ENCODE measurements around the gene ELAVL1.

ELAVL1 gene

GRCh38 chr19:7976461-7976860 is 29.0 kb downstream of the ELAVL1 start:
- no peak for TF ChIP-seq POLR2A (IDR thresholded peaks at IDR 0.05; ENCODE audit: low read depth, low read length)
- no peak for TF ChIP-seq POU2F2 (IDR thresholded peaks at IDR 0.05; ENCODE audit: low read depth, low read length)
- no peak for FAIRE-seq
- DNase-seq (ENCODE audit: insufficient read length, low spot score) = no peak

- TF ChIP-seq POLR2A (IDR thresholded peaks at IDR 0.05; ENCODE audit: low read depth, low read length) = no peak
- no peak for TF ChIP-seq SPI1 (IDR thresholded peaks at IDR 0.05; ENCODE audit: low read depth, low read length)
- no peak for TF ChIP-seq TAF1 (IDR thresholded peaks at IDR 0.05; ENCODE audit: low read depth, low read length)
- no peak for TF ChIP-seq POLR2AphosphoS5 (IDR thresholded peaks at IDR 0.05; ENCODE audit: low read depth, low read length)
- TF ChIP-seq PAX5 (IDR thresholded peaks at IDR 0.05; ENCODE audit: insufficient read depth, low read length, severe bottlenecking) = no peak
- TF ChIP-seq POU2F2 (IDR thresholded peaks at IDR 0.05; ENCODE audit: low read depth, low read length) = no peak
- FAIRE-seq (no peak), DNase-seq (ENCODE audit: insufficient read length, low spot score) (no peak)
These were observed 30.4 kb downstream of the ELAVL1 start for GRCh38 chr19:7975037-7975436.

- DNase-seq (ENCODE audit: insufficient read length, low spot score) (no peak), FAIRE-seq (no peak)
- no peak for TF ChIP-seq PAX5 (IDR thresholded peaks at IDR 0.05; ENCODE audit: insufficient read depth, low read length, severe bottlenecking)
- no peak for TF ChIP-seq POLR2A (IDR thresholded peaks at IDR 0.05; ENCODE audit: low read depth, low read length)
- TF ChIP-seq POU2F2 (IDR thresholded peaks at IDR 0.05; ENCODE audit: low read depth, low read length) = no peak
- no peak for TF ChIP-seq SPI1 (IDR thresholded peaks at IDR 0.05; ENCODE audit: low read depth, low read length)
- TF ChIP-seq POLR2AphosphoS5 (IDR thresholded peaks at IDR 0.05; ENCODE audit: low read depth, low read length) = no peak
- no peak for TF ChIP-seq TAF1 (IDR thresholded peaks at IDR 0.05; ENCODE audit: low read depth, low read length)
These were observed 31.6 kb downstream of the ELAVL1 start for GRCh38 chr19:7973883-7974282.

- FAIRE-seq (no peak), DNase-seq (ENCODE audit: insufficient read length, low spot score) (no peak)
- TF ChIP-seq PAX5 (IDR thresholded peaks at IDR 0.05; ENCODE audit: insufficient read depth, low read length, severe bottlenecking) (no peak), SPI1 (IDR thresholded peaks at IDR 0.05; ENCODE audit: low read depth, low read length) (no peak), POLR2A (IDR thresholded peaks at IDR 0.05; ENCODE audit: low read depth, low read length) (no peak), POU2F2 (IDR thresholded peaks at IDR 0.05; ENCODE audit: low read depth, low read length) (no peak), POLR2AphosphoS5 (IDR thresholded peaks at IDR 0.05; ENCODE audit: low read depth, low read length) (no peak)
These were observed 33.6 kb downstream of the ELAVL1 start for GRCh38 chr19:7971553-7972520.

GRCh38 chr19:7970716-7971448 is 34.6 kb downstream of the ELAVL1 start:
- peak; percentile 81 for FAIRE-seq
- no peak for TF ChIP-seq POU2F2 (IDR thresholded peaks at IDR 0.05; ENCODE audit: low read depth, low read length)
- no peak for TF ChIP-seq TAF1 (IDR thresholded peaks at IDR 0.05; ENCODE audit: low read depth, low read length)
- TF ChIP-seq SPI1 (IDR thresholded peaks at IDR 0.05; ENCODE audit: low read depth, low read length) = no peak
- no peak for TF ChIP-seq PAX5 (IDR thresholded peaks at IDR 0.05; ENCODE audit: insufficient read depth, low read length, severe bottlenecking)
- peak; percentile 48 for DNase-seq (ENCODE audit: insufficient read length, low spot score)

- TF ChIP-seq PAX5 (IDR thresholded peaks at IDR 0.05; ENCODE audit: insufficient read depth, low read length, severe bottlenecking) = no peak
- no peak for TF ChIP-seq POU2F2 (IDR thresholded peaks at IDR 0.05; ENCODE audit: low read depth, low read length)
- no peak for TF ChIP-seq POLR2A (IDR thresholded peaks at IDR 0.05; ENCODE audit: low read depth, low read length)
- no peak for TF ChIP-seq POLR2AphosphoS5 (IDR thresholded peaks at IDR 0.05; ENCODE audit: low read depth, low read length)
- no peak for TF ChIP-seq SPI1 (IDR thresholded peaks at IDR 0.05; ENCODE audit: low read depth, low read length)
- TF ChIP-seq TAF1 (IDR thresholded peaks at IDR 0.05; ENCODE audit: low read depth, low read length) = no peak
- FAIRE-seq = no peak
- DNase-seq (ENCODE audit: insufficient read length, low spot score) = no peak
These were observed 35.9 kb downstream of the ELAVL1 start for GRCh38 chr19:7969555-7969939.

- no peak for TF ChIP-seq POU2F2 (IDR thresholded peaks at IDR 0.05; ENCODE audit: low read depth, low read length)
- TF ChIP-seq POLR2AphosphoS5 (IDR thresholded peaks at IDR 0.05; ENCODE audit: low read depth, low read length) = no peak
- TF ChIP-seq TAF1 (IDR thresholded peaks at IDR 0.05; ENCODE audit: low read depth, low read length) = no peak
- TF ChIP-seq POLR2A (IDR thresholded peaks at IDR 0.05; ENCODE audit: low read depth, low read length) = no peak
- TF ChIP-seq PAX5 (IDR thresholded peaks at IDR 0.05; ENCODE audit: insufficient read depth, low read length, severe bottlenecking) = no peak
- no peak for TF ChIP-seq SPI1 (IDR thresholded peaks at IDR 0.05; ENCODE audit: low read depth, low read length)
- DNase-seq (ENCODE audit: insufficient read length, low spot score) (no peak), FAIRE-seq (no peak)
These were observed 36.5 kb downstream of the ELAVL1 start for GRCh38 chr19:7968796-7969554.

GRCh38 chr19:7968008-7968795 is 37.2 kb downstream of the ELAVL1 start:
- TF ChIP-seq POLR2A (IDR thresholded peaks at IDR 0.05; ENCODE audit: low read depth, low read length) = no peak
- no peak for TF ChIP-seq POLR2AphosphoS5 (IDR thresholded peaks at IDR 0.05; ENCODE audit: low read depth, low read length)
- no peak for TF ChIP-seq TAF1 (IDR thresholded peaks at IDR 0.05; ENCODE audit: low read depth, low read length)
- FAIRE-seq = no peak

More at GRCh38 chr19:7968008-7968795, 37.2 kb downstream of the ELAVL1 start:
- DNase-seq (ENCODE audit: insufficient read length, low spot score) = no peak

Measured in GM12891 (cell line).